Measurements from ENCODE around the gene GALNTL6. TPM values are rescaled to one million over a fixed set of nuclear protein-coding genes. Genes with fewer than 3 reads are reported as not detected.
"Not testable (repeated sequence)": the region's sequence is repeated elsewhere in the genome, so short reads cannot be mapped to it uniquely, and the experiment has no call there.

The GALNTL6 gene
- total RNA-seq, 1 donor from 2014 or later = not detected

DNA sequence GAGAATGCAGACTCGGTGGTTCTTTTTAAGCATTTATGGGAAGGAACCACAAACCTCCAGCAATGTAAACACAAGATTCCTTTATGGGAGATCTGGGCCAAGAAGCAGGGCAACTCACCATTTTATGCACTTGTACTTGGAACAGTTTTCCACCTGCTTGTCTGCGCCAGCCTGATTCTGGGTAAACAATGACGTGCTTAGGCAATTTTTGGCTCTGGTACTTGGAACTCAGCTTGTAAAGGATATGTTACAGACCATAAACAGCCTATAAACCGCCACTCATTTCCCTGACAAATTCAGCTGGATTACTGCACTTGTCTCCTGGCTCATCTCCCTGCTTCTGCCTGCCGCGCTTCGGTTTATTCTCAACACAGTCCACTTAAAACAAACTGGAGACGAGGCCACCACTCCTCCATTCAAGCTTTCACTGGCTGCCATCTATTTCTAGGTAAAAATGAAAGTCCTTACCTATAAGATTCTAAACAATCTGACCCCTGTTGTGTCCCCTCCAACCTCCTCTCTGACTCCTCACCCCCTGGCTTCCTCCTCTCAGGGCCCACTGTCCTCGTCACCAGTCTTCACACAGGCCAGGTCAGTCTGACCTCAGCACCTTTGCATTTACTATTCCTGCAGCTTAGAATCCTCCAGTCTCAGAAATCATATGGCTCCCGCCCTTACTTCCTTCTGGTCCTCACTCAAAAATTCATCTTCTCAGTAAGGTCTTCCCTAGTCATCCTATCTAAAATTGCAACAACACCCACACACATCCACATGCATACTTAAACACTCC, 1149.6 kb downstream of the GALNTL6 start:
- H3K27ac Mint-ChIP-seq = no peak overlapping the region
- H3K36me3 Mint-ChIP-seq (ENCODE audit: low read depth) = no peaks in the 10 kb centered on the region
- no peaks in the 10 kb centered on the region for H3K27me3 Mint-ChIP-seq
- intact Hi-C loops (cut with micrococcal nuclease) = no loop called here
- no peaks in the 10 kb centered on the region for H3K4me1 Mint-ChIP-seq
- no peak overlapping the region for H3K4me3 Mint-ChIP-seq
- no peak for DNase-seq
- no peaks in the 10 kb centered on the region for H3K9me3 Mint-ChIP-seq

DNA sequence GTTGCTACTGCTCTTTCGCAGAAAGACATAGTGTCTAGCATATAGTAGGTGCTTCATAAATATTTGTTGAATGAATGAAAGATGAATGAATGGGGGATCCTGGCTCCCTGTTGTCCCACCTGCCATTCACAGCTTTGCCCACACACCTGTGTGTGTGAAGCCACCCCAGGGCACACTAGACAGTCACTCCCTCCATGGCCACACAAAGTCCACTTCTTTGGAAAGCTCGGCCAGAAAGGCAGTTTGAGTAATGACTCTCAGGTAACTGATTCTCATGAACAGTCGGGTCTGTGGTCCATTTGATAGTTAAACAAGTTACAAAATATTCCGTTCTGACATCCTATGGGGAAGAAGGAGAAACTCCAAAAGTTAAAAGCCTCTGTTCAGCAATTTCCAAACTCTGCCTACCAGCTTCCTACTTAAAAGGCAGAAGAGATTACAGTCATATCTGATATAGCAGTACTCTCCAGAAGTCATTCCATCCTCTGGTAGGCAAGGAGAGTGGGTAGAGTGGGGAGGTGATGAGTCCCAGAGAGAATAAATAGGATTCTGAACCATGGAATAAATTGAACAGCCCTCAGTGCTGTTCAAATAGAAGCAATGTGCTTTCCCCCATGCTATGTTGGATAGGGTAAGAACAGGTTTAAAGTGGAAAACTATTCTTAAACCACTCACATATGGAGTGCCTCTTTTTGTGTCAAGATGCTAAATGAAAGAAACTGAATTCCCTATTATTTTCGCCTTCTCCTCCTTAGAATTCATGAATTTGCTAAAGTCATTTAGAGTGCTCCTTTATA, 1150.5 kb downstream of the GALNTL6 start:
- Mint-ChIP-seq H3K27ac (no peak overlapping the region), H3K36me3 (ENCODE audit: low read depth) (no peaks in the 10 kb centered on the region), H3K4me1 (no peaks in the 10 kb centered on the region), H3K27me3 (peaks cover 2% of the 10 kb centered on the region), H3K4me3 (no peak overlapping the region), H3K9me3 (no peaks in the 10 kb centered on the region)
- intact Hi-C loops (cut with micrococcal nuclease) = no loop called here
- DNase-seq = no peak

- DNase-seq; H3K4me1 Mint-ChIP-seq; H3K27ac Mint-ChIP-seq; H3K9me3 Mint-ChIP-seq; H3K36me3 Mint-ChIP-seq (ENCODE audit: low read depth); H3K27me3 Mint-ChIP-seq; H3K4me3 Mint-ChIP-seq; intact Hi-C loops (cut with micrococcal nuclease): not testable (repeated sequence)
Observed at GRCh38 chr4:172970189-172970588, 1157.0 kb downstream of the GALNTL6 start.

DNA sequence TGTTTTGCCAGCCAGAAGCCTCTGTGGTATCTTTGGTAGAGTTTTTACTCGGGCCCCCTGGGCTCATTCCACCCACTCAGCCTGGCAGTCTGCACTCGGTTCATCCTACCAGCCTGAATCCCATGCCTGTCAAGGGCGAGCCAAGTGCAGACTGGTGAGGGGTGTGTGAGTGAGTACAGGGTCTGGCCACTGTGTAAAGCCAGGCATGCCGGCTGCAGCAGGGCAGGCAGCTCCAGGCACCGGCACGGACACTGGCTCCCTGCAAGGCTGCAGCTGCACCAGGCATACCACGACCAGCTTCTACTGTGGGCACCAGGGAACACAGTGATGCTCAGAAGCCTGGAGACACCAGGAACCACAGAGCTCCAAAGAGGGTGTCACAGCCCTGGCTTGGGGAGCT, 1161.4 kb downstream of the GALNTL6 start:
- intact Hi-C loops (cut with micrococcal nuclease) = no loop called here
- DNase-seq = no peak
- H3K4me1 Mint-ChIP-seq = no peaks in the 10 kb centered on the region

GRCh38 chr4:172975651-172976229, 1162.5 kb downstream of the GALNTL6 start:
- DNase-seq = no peak
- H3K4me3 Mint-ChIP-seq = no peak overlapping the region
- no peak overlapping the region for H3K27ac Mint-ChIP-seq
- no peaks in the 10 kb centered on the region for H3K9me3 Mint-ChIP-seq
- H3K27me3 Mint-ChIP-seq = no peaks in the 10 kb centered on the region
- no peaks in the 10 kb centered on the region for H3K4me1 Mint-ChIP-seq
- no peaks in the 10 kb centered on the region for H3K36me3 Mint-ChIP-seq (ENCODE audit: low read depth)
- intact Hi-C loops (cut with micrococcal nuclease) = no loop called here

More for the DNA sequence above, 1161.4 kb downstream of the GALNTL6 start:
- Mint-ChIP-seq H3K4me3 (no peak overlapping the region), H3K27ac (no peak overlapping the region), H3K27me3 (no peaks in the 10 kb centered on the region), H3K9me3 (peaks cover 4% of the 10 kb centered on the region), H3K36me3 (ENCODE audit: low read depth) (no peaks in the 10 kb centered on the region)

DNA sequence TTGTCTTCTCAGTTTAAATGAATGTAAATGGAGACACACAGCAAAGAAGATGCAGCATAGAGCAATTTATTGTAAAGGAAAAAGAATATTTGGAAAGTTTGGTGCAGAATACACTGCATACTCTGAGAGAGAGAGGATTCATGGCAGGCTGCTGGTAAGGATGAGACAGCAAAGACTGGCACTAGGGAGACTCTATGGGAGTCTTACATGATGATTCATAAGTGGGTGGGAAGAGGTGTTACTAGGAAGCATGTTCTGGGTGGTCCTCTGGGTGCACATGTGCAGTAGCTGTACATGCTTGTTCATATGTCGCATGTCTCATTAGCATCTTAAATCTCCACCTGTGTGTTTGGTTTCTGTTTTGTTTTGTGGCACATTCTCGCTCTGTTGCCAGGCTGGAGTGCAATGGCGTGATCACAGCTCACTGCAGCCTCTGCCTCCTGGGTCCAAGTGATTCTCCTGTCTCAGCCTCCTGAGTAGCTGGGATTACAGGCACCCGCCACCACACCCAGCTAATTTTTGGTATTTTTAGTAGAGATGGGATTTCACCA, 1164.4 kb downstream of the GALNTL6 start:
- H3K36me3 Mint-ChIP-seq (ENCODE audit: low read depth); H3K4me1 Mint-ChIP-seq; H3K4me3 Mint-ChIP-seq; H3K27me3 Mint-ChIP-seq; intact Hi-C loops (cut with micrococcal nuclease); DNase-seq; H3K9me3 Mint-ChIP-seq: not testable (repeated sequence)
- peak overlapping the region; percentile 29 for H3K27ac Mint-ChIP-seq

- H3K4me1 Mint-ChIP-seq = no peaks in the 10 kb centered on the region
- DNase-seq = no peak
- intact Hi-C loops (cut with micrococcal nuclease) = no loop called here
- no peaks in the 10 kb centered on the region for H3K27me3 Mint-ChIP-seq
- H3K36me3 Mint-ChIP-seq (ENCODE audit: low read depth) = no peaks in the 10 kb centered on the region
- no peak overlapping the region for H3K4me3 Mint-ChIP-seq
- no peaks in the 10 kb centered on the region for H3K9me3 Mint-ChIP-seq
- no peak overlapping the region for H3K27ac Mint-ChIP-seq
Observed at GRCh38 chr4:172978848-172979247, 1165.6 kb downstream of the GALNTL6 start.

DNA sequence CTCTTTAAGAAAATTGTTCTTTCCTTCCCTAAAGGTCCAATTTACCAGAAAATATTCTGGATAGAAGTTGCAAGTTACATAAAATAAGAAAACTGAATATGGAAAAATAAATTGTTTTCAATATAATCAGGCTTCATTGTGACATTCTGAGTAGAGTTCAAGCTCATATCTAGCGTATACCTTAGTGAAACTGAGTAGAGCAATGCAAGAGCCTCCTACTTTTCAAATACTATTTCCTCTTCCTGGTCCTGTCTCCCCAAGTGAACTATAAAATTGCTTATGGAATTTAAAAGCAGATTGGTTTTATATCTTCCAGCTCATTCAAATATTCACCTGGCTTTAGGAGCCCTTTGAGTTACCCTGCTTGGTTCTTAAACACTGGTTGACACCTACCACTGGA, 1166.1 kb downstream of the GALNTL6 start:
- no peak overlapping the region for H3K27ac Mint-ChIP-seq
- no peaks in the 10 kb centered on the region for H3K36me3 Mint-ChIP-seq (ENCODE audit: low read depth)
- no peaks in the 10 kb centered on the region for H3K9me3 Mint-ChIP-seq
- H3K4me1 Mint-ChIP-seq = no peaks in the 10 kb centered on the region
- no peak for DNase-seq
- no peaks in the 10 kb centered on the region for H3K27me3 Mint-ChIP-seq
- intact Hi-C loops (cut with micrococcal nuclease) = no loop called here
- H3K4me3 Mint-ChIP-seq = no peak overlapping the region

DNA sequence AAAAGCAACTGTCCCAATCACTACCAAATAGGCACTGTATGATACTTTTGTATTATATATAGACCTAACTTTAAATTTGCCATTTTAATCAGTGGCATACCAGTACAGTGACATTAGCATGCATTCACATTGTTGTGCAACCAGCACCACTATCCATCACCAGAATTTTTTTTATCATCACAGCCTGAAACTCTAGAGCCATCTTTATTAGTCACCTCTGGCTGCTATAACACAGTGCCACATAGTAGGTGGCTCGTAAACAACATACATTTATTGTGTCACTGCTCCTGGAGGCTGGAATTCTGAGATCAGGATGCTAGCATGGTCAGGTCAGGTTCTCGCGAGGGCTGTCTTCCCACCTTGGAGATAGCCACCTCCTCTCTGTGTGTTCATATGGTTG, 1167.0 kb downstream of the GALNTL6 start:
- DNase-seq = no peak
- H3K4me1 Mint-ChIP-seq = no peaks in the 10 kb centered on the region
- no peaks in the 10 kb centered on the region for H3K36me3 Mint-ChIP-seq (ENCODE audit: low read depth)
- no peak overlapping the region for H3K4me3 Mint-ChIP-seq
- H3K27ac Mint-ChIP-seq = no peak overlapping the region
- H3K27me3 Mint-ChIP-seq = no peaks in the 10 kb centered on the region
- no peaks in the 10 kb centered on the region for H3K9me3 Mint-ChIP-seq
- intact Hi-C loops (cut with micrococcal nuclease) = no loop called here

DNA sequence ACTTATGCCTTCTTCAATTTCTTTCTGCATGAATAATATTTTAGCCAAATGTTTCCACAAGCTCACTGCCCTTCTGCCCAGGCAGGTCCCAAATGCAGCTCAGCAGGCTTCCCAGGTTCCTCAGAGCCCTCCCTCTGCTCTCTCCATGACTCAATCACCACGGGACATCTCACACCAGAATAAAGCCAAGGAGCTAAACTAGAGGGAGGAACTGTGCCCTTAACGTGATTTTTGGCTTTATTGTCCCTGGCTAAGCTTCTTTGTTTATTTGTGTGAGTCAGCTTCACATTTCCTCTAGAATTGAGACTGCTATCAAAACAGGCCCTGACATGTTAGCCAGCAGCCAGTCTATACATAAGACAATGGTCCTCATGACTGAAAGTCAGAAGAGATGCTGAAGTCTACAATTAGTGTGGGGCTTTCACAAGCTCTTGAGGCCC, 1169.0 kb downstream of the GALNTL6 start:
- intact Hi-C loops (cut with micrococcal nuclease) = no loop called here
- no peaks in the 10 kb centered on the region for H3K9me3 Mint-ChIP-seq
- no peaks in the 10 kb centered on the region for H3K36me3 Mint-ChIP-seq (ENCODE audit: low read depth)
- no peak for DNase-seq
- no peak overlapping the region for H3K4me3 Mint-ChIP-seq
- no peaks in the 10 kb centered on the region for H3K27me3 Mint-ChIP-seq
- no peaks in the 10 kb centered on the region for H3K4me1 Mint-ChIP-seq
- H3K27ac Mint-ChIP-seq = no peak overlapping the region

DNA sequence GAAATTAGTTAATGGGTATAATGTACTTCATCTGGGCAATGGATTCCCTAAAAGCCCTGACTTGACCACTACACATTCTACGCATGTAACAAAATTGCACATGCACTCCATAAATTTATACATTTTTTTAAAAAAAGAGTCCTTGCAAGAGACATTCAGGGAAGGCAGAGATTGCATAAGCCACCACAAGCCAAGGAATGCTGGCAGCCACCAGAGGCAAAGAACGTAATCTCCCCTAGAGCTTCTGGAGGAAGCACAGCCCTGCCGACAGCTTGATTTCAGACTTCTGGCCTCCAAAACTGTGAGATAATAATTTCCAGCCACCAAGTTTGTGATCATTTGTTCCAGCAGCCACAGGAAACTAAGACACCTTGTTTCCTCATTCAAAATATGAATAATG, 1169.8 kb downstream of the GALNTL6 start:
- no peaks in the 10 kb centered on the region for H3K4me1 Mint-ChIP-seq
- H3K27me3 Mint-ChIP-seq = no peaks in the 10 kb centered on the region
- no peak overlapping the region for H3K27ac Mint-ChIP-seq
- no peaks in the 10 kb centered on the region for H3K9me3 Mint-ChIP-seq
- no peaks in the 10 kb centered on the region for H3K36me3 Mint-ChIP-seq (ENCODE audit: low read depth)
- intact Hi-C loops (cut with micrococcal nuclease) = no loop called here
- DNase-seq = no peak
- no peak overlapping the region for H3K4me3 Mint-ChIP-seq

DNA sequence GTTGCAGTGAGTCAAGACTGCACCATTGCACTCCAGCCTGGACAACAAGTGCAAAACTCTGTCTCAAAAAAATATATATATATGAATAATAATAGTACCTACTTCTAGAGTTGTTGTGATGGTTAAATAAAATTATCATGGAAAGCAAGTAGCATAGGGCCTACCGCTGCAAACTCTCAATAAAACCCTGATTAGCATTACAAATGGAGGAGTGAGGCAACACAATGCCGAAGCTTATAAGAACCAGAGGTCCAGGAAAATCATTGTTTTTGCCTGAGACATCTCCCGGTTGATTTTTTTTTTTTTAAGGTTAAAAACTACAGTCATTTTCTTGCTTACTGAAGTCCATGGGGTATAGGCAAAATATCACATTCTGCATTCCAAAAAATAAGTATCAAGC, 1170.4 kb downstream of the GALNTL6 start:
- DNase-seq = no peak
- no peaks in the 10 kb centered on the region for H3K27me3 Mint-ChIP-seq
- no peak overlapping the region for H3K27ac Mint-ChIP-seq
- H3K9me3 Mint-ChIP-seq = no peaks in the 10 kb centered on the region
- H3K4me1 Mint-ChIP-seq = no peaks in the 10 kb centered on the region
- no peaks in the 10 kb centered on the region for H3K36me3 Mint-ChIP-seq (ENCODE audit: low read depth)
- no peak overlapping the region for H3K4me3 Mint-ChIP-seq
- intact Hi-C loops (cut with micrococcal nuclease) = no loop called here

DNA sequence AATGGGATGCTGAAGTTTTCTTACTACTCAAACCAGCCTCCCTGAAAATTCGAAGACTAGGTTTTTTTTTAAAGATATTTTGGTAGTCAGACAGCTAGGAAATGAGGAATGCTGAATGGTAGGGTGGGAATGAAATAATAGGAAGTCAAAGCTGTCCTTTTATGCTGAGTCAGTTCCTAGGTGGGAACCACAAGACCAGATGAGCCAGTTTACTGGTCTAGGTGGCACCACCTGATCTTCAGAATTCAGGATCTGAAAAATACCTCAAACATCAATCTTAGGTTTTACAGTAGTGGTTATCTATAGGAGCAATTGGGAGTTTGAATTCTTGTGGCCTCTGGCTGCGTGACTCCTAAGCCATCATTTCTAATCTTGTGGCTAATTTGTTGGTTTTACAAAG, 1172.3 kb downstream of the GALNTL6 start:
- H3K27ac Mint-ChIP-seq = no peak overlapping the region
- DNase-seq = no peak
- H3K4me1 Mint-ChIP-seq = no peaks in the 10 kb centered on the region
- H3K36me3 Mint-ChIP-seq (ENCODE audit: low read depth) = no peaks in the 10 kb centered on the region
- intact Hi-C loops (cut with micrococcal nuclease) = no loop called here
- no peak overlapping the region for H3K4me3 Mint-ChIP-seq
- no peaks in the 10 kb centered on the region for H3K27me3 Mint-ChIP-seq
- H3K9me3 Mint-ChIP-seq = no peaks in the 10 kb centered on the region

GRCh38 chr4:172986114-172986513, 1172.9 kb downstream of the GALNTL6 start:
- Mint-ChIP-seq H3K4me3 (no peak overlapping the region), H3K27ac (no peak overlapping the region), H3K9me3 (no peaks in the 10 kb centered on the region), H3K36me3 (ENCODE audit: low read depth) (no peaks in the 10 kb centered on the region), H3K27me3 (no peaks in the 10 kb centered on the region), H3K4me1 (no peaks in the 10 kb centered on the region)
- intact Hi-C loops (cut with micrococcal nuclease) = no loop called here
- no peak for DNase-seq

Data from activated CD4-positive, alpha-beta T cell treated with anti-CD3 and anti-CD28 coated beads, Interleukin-2, amount 10 ng/mL, durations not matched to agents 24 days and 14 days (primary cell).